Activated naive CD4-positive, alpha-beta T cell treated with anti-CD3 and anti-CD28 coated beads, Interleukin-2, amount 50 U/mL, for 72 hours (primary cell): ENCODE measurements around the gene ZBTB24. TPM values are rescaled to one million over a fixed set of nuclear protein-coding genes. Genes with fewer than 3 reads are reported as not detected.

ENCODE experiments used
- ATAC-seq, 2 donors: fragments of 150-1000 bp; cut with Tn5 transposase; 2 replicates each; pipeline ENCODE4 v1.10.0; 2021; ENCODE audit warnings: mild to moderate bottlenecking in 2 of 2, moderate library complexity in 2 of 2
- DNase-seq, 2 donors: peaks; one replicate each; pipeline ENCODE4 v3.0.0; 2021 to 2022; ENCODE audit warnings: low spot score in 2 of 2
- H3K27ac Mint-ChIP-seq, 2 donors: one replicate each; pipeline ENCODE4 v1.8.0; 2022; ENCODE audit warnings: mild to moderate bottlenecking in 2 of 2, mixed read lengths in 2 of 2
- H3K36me3 Mint-ChIP-seq, 2 donors: one replicate each; pipeline ENCODE4 v1.8.0; 2022; ENCODE audit warnings: mixed read lengths in 2 of 2
- H3K9me3 Mint-ChIP-seq, 2 donors: one replicate each; pipeline ENCODE4 v1.8.0; 2022; ENCODE audit warnings: mixed read lengths in 2 of 2
- total RNA-seq, 2 donors: library from RNA; stranded (reverse); gene quantifications; one replicate each; pipeline ENCODE4 v1.2.3, GENCODE V29; 2022

ZBTB24 gene
- total RNA-seq, 2 donors from 2014 or later, result 10.8 to 11.5 TPM

DNA sequence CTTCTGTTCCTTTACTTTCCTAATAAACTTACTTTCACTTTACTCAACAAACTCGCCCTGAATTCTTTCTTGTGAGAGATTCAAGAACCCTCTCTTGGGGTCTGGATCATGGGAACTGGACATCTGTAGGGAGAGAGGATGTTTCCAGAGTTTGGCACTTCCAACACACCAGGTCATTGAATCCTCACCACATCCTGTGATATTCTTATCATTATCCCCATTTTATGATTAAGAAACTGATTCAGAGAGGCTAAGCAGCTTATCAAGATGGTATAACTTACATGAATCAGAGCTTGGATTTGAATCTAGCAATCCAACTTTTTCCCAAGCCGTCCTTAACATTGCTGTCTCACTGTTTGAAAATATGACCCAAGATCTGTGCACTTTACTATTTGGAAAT, 58.1 kb downstream of the ZBTB24 start:
- no peak overlapping the region for H3K27ac Mint-ChIP-seq
- H3K36me3 Mint-ChIP-seq, result no peaks in the 10 kb centered on the region
- H3K9me3 Mint-ChIP-seq, result no peaks in the 10 kb centered on the region
- ATAC-seq (no peak), DNase-seq (no peak)

DNA sequence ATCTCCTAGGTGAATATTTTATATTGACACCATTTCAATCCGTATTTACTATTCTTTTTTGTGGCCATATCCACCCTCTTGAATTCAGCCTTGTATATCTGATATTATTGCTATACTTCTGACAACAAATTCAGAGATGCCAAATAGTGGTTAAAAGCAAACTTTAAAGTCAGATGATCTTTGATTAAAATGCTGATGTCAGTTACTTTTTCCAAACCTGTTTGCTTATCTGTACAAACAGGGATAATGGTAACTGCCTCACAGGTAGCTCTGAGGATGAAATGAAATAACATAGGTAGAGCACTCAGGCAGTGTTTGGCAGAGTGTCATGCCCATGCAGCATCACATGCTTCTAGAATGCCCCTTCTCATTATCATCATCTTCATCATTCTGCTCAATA, 61.8 kb downstream of the ZBTB24 start:
- no peak for DNase-seq
- Mint-ChIP-seq H3K27ac (no peak overlapping the region), H3K9me3 (no peaks in the 10 kb centered on the region), H3K36me3 (no peaks in the 10 kb centered on the region)
- no peak for ATAC-seq

DNA sequence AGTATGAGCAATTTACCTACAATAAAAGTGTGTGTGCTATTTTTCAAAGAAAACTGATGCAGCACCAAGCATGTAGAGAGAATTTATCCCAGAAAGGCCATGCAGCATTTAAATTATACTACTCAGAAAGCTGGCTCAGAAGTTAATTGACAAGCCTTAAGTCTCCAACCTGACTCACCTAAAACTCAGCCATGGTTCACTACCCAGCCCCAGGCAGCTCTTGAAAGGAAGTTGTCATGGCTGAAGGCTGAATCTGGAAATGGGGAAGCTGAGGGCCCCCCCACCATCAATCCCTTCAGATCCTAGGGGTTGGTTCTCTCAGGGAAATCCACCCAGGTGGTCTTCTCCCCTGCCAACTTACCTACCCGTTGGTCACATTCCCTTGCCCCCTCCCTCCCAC, 62.3 kb downstream of the ZBTB24 start:
- DNase-seq, result no peak
- no peak for ATAC-seq
- Mint-ChIP-seq H3K27ac (no peak overlapping the region), H3K36me3 (no peaks in the 10 kb centered on the region), H3K9me3 (no peaks in the 10 kb centered on the region)

DNA sequence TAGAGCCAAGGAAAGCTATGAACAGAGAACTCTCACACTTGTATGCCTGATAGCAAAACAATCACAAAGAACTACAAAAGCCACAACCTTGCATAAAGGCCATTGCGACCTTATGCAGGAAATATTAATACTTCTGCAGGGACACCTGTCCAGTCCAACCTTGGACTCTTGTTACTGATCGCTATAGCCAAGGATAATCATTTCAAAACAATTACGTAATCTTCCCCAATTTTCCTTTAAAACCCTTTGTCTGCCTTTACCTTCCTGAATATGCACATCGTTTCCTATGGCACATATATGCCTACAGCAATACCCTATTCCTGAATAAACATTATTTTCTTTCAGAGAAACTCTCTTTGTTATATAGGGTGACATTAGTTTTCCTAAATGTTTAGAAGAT, 65.4 kb downstream of the ZBTB24 start:
- ATAC-seq (no peak), DNase-seq (no peak)
- H3K36me3 Mint-ChIP-seq, result no peaks in the 10 kb centered on the region
- no peak overlapping the region for H3K27ac Mint-ChIP-seq
- no peaks in the 10 kb centered on the region for H3K9me3 Mint-ChIP-seq

Other genes starting within 250 kb of the ZBTB24 start
- gene CD164, start 100.8 kb downstream of the ZBTB24 start, total RNA-seq, result 100 to 1,000 TPM; 184 to 186 TPM
- not detected for gene PPIL6, start 42.6 kb downstream of the ZBTB24 start, total RNA-seq
- 1 to 10 TPM; 7.6 to 9.8 TPM for gene SMPD2, start 42.5 kb downstream of the ZBTB24 start, total RNA-seq
- gene MICAL1, start 27.4 kb downstream of the ZBTB24 start, total RNA-seq, result 10 to 100 TPM; 32.9 to 45.7 TPM
- gene AK9, start 208.0 kb upstream of the ZBTB24 start, total RNA-seq, result 1 to 10 TPM; 1.5 to 3.8 TPM
- 10 to 100 TPM; 19.8 to 20.2 TPM for gene FIG4, start 208.1 kb upstream of the ZBTB24 start, total RNA-seq